Activated T-cell treated with anti-CD3 and anti-CD28 coated beads, Interleukin-2, amount 50 U/mL, for 4 hours (primary cell): ENCODE results near the gene NIPBL. TPM values are rescaled to one million over a fixed set of nuclear protein-coding genes. Genes with fewer than 3 reads are reported as not detected.
"Not testable (repeated sequence)": the region's sequence is repeated elsewhere in the genome, so short reads cannot be mapped to it uniquely, and the experiment has no call there.

Experiments
- ATAC-seq, 2 donors: fragments of 200-7000 bp; cut with Tn5 transposase; one replicate each; pipeline ENCODE4 v1.10.0; 2021
- DNase-seq: peaks from one replicate; pipeline ENCODE4 v3.0.0-alpha.2; 2020
- H3K27me3 Mint-ChIP-seq: one replicate; pipeline ENCODE4 v1.8.0; 2021; ENCODE audit warnings: low read depth, mixed read lengths
- H3K36me3 Mint-ChIP-seq: one replicate; pipeline ENCODE4 v1.8.0; 2022; ENCODE audit warnings: mixed read lengths; ENCODE audit not compliant: insufficient read depth
- H3K4me1 Mint-ChIP-seq: one replicate; pipeline ENCODE4 v1.8.0; 2021; ENCODE audit warnings: low read depth, mixed read lengths
- H3K4me3 Mint-ChIP-seq: one replicate; pipeline ENCODE4 v1.8.0; 2021; ENCODE audit warnings: mild to moderate bottlenecking, moderate library complexity, mixed read lengths
- H3K9me3 Mint-ChIP-seq: one replicate; pipeline ENCODE4 v1.8.0; 2021; ENCODE audit warnings: mixed read lengths
- total RNA-seq, 3 donors: library from RNA; stranded (reverse); gene quantifications; one replicate each; pipeline ENCODE4 v1.2.1, GENCODE V29; 2021

Gene NIPBL
- 10 to 100 TPM; 42.0 to 56.0 (median 43.4) TPM for total RNA-seq

GRCh38 chr5:36876299-36876964, at the start of gene NIPBL:
NIPBL (plus strand) TSS chr5:36876769; CDS start chr5:36953697, 76,928 bp downstream.
- Mint-ChIP-seq H3K4me1 (peaks cover 38% of the 10 kb centered on the region), H3K4me3 (peak within 1 kb of the TSS; percentile 94), H3K9me3 (no peaks in the 10 kb centered on the region), H3K36me3 (peaks cover 2% of the 10 kb centered on the region), H3K27me3 (no peaks in the 10 kb centered on the region)
- peak; percentile 81 for DNase-seq
- ATAC-seq: peak; percentile 76 to 80

DNA sequence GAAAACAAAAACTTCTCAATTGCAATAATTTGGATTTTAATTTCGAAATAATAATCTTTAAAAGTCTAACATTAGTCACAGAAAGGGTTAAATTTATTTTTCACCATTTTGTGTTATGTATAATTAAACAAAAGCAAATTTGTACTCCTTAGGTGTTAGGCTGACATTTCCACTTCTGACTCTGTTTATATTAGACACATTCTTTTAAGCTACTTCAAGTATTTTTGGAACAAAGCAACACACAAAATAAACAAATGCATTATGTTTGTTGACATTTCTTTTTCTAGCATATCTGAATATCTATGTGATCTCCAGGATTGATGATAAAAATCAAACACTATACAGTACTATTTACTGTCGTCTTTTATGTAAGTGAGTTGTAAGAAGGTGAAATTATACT, 44.3 kb upstream of the NIPBL start:
- Mint-ChIP-seq H3K9me3 (no peaks in the 10 kb centered on the region), H3K36me3 (no peaks in the 10 kb centered on the region), H3K27me3 (peaks cover 4% of the 10 kb centered on the region), H3K4me1 (no peaks in the 10 kb centered on the region), H3K4me3 (no peak overlapping the region)
- ATAC-seq: no peak
- no peak for DNase-seq

GRCh38 chr5:36836831-36837230, 39.7 kb upstream of the NIPBL start:
- DNase-seq: no peak
- no peaks in the 10 kb centered on the region for H3K9me3 Mint-ChIP-seq
- H3K36me3 Mint-ChIP-seq: no peaks in the 10 kb centered on the region
- no peak overlapping the region for H3K4me3 Mint-ChIP-seq
- no peaks in the 10 kb centered on the region for H3K4me1 Mint-ChIP-seq
- H3K27me3 Mint-ChIP-seq: peaks cover 10% of the 10 kb centered on the region
- ATAC-seq: no peak

DNA sequence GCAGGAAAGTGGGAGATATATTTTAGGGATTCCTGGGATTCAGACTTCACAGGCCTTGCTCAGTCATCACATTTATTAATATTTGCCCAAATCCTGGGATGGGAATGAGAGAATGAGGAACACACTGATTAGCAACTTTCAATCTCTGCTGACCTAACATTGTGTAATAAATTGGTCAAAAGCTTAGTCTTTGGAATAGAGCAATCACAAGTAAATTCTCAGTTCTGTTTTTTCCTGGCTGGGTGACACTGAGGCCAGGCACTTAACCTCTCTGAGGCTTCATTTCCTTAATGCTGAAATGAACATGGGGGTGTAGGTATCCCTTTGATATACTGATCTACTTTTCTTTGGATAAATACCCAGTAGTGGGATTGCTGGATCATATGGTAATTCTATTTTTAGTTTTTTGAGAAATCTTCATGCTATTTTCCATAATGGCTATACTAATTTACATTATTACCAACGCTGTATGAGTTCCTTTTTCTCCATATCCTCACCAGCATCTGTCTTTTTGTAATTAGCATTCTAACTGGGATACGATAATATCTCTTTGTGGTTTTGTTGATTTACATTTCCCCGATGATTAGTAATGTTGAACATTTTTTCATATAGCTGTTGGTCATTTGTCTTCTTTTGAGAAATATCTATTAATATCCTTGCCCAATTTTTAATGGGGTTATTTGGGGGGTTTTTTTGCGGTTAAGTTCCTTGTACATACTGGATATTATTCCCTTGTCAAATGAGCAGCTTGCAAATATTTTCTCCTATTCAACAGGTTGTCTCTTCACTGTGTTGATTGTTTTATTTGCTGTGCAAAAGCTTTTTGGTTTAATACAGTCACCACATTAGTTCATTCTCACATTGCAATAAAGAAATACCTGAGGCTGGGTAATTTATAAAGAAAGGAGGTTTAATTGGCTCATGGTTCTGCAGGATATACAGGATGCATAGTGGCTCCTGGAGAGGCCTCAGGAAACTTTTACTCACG, 36.8 kb upstream of the NIPBL start:
- no peak overlapping the region for H3K4me3 Mint-ChIP-seq
- H3K36me3 Mint-ChIP-seq: no peaks in the 10 kb centered on the region
- no peaks in the 10 kb centered on the region for H3K9me3 Mint-ChIP-seq
- peaks cover 10% of the 10 kb centered on the region for H3K27me3 Mint-ChIP-seq
- DNase-seq (no peak), ATAC-seq (no peak)
- peaks cover 10% of the 10 kb centered on the region for H3K4me1 Mint-ChIP-seq

DNA sequence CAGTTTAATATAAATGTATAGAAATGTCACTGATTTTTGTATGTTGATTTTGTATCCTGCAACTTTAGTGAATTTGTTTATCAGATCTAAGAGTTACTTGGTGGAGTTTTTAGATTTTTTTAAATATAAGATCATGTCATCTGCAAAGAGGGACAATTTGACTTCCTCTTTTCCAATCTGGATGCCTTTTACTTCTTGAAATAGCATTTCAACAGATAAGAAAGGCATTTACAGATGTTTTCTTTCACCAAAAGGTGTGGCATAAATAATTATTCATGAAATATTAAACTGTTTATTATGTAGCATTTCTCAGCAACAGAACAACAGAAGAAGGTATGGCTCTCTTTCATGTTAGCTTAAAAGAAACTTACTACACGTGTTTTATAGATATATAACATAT, 34.9 kb upstream of the NIPBL start:
- no peaks in the 10 kb centered on the region for H3K9me3 Mint-ChIP-seq
- H3K27me3 Mint-ChIP-seq: peaks cover 10% of the 10 kb centered on the region
- DNase-seq (no peak), ATAC-seq (no peak)
- no peak overlapping the region for H3K4me3 Mint-ChIP-seq
- peaks cover 13% of the 10 kb centered on the region for H3K4me1 Mint-ChIP-seq
- no peaks in the 10 kb centered on the region for H3K36me3 Mint-ChIP-seq

GRCh38 chr5:36842087-36842486, 34.5 kb upstream of the NIPBL start:
- no peak overlapping the region for H3K4me3 Mint-ChIP-seq
- ATAC-seq (no peak), DNase-seq (no peak)
- H3K36me3 Mint-ChIP-seq: no peaks in the 10 kb centered on the region
- H3K9me3 Mint-ChIP-seq: no peaks in the 10 kb centered on the region
- peaks cover 13% of the 10 kb centered on the region for H3K4me1 Mint-ChIP-seq
- peaks cover 10% of the 10 kb centered on the region for H3K27me3 Mint-ChIP-seq

- Mint-ChIP-seq H3K4me1 (peaks cover 13% of the 10 kb centered on the region), H3K27me3 (peaks cover 11% of the 10 kb centered on the region), H3K9me3 (no peaks in the 10 kb centered on the region), H3K36me3 (no peaks in the 10 kb centered on the region), H3K4me3 (no peak overlapping the region)
- DNase-seq: no peak
- ATAC-seq: no peak
Observed at GRCh38 chr5:36844305-36844704, 32.3 kb upstream of the NIPBL start.

- not testable (repeated sequence) for DNase-seq, H3K9me3 Mint-ChIP-seq, H3K27me3 Mint-ChIP-seq, H3K4me1 Mint-ChIP-seq, H3K4me3 Mint-ChIP-seq, ATAC-seq, H3K36me3 Mint-ChIP-seq
Observed at GRCh38 chr5:36848545-36848944, 28.0 kb upstream of the NIPBL start.

- H3K4me1 Mint-ChIP-seq, H3K36me3 Mint-ChIP-seq, ATAC-seq, H3K9me3 Mint-ChIP-seq, H3K27me3 Mint-ChIP-seq, H3K4me3 Mint-ChIP-seq, DNase-seq: not testable (repeated sequence)
Observed at GRCh38 chr5:36852903-36853302, 23.7 kb upstream of the NIPBL start.

DNA sequence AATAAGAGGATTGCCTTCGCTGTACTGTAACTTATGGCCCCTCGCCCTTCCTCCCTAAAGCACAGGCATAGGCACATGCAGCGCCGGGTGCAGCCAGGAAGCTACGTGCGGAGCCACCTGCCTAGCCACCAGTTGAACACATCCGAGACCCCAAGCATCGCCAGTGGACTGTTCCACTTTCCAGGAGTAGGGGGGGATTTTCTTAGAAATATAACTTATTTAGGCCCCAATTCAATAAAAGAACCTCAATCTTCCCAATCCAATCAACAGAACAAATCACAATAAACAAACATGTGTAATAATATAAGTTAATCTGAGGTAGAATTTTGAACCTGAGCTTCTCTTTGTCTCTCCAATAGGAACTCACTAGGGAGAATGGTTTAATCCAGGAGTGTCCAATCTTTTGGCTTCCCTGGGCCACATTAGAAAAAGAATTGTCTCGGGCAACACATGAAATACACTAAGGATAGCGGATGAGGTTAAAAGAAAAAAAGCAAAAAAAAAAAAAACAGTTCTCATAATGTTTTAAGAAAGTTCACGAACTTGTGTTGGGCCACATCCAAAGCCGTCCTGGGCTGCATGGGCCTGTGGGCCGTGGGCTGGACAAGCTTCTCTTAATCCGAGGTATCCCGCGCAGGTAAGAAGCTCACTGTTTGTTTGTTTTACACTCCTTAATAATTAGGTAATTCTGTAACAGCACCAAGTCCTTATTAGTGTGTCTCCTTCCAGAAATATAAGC, 22.0 kb upstream of the NIPBL start:
- Mint-ChIP-seq H3K4me1 (no peaks in the 10 kb centered on the region), H3K4me3 (no peak overlapping the region), H3K27me3 (peaks cover 12% of the 10 kb centered on the region), H3K36me3 (no peaks in the 10 kb centered on the region), H3K9me3 (no peaks in the 10 kb centered on the region)
- no peak for DNase-seq
- ATAC-seq: no peak

DNA sequence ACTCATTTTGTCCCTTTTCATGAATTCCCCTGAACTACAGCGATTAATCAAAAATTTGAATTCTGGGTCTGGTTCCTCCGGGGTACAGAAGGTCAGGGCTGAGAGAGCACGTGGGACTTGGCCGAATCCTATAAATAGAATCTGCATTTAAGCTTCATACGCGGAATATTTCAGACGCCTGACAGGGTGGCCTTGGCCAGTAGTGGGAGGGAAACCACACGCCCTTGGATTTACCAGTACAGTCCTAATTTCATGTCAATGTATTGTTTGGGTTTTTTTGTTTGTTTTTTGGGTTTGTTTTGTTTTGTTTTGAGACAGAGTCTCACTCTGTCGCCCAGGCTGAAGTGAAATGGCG, 21.5 kb upstream of the NIPBL start:
- H3K4me3 Mint-ChIP-seq: no peak overlapping the region
- H3K4me1 Mint-ChIP-seq: no peaks in the 10 kb centered on the region
- no peak for ATAC-seq
- H3K27me3 Mint-ChIP-seq: peaks cover 12% of the 10 kb centered on the region
- no peaks in the 10 kb centered on the region for H3K9me3 Mint-ChIP-seq
- no peaks in the 10 kb centered on the region for H3K36me3 Mint-ChIP-seq
- DNase-seq: no peak

GRCh38 chr5:36861871-36862270, 14.7 kb upstream of the NIPBL start:
- Mint-ChIP-seq H3K27me3 (peaks cover 26% of the 10 kb centered on the region), H3K4me3 (no peak overlapping the region), H3K36me3 (peaks cover 5% of the 10 kb centered on the region), H3K9me3 (no peaks in the 10 kb centered on the region), H3K4me1 (no peaks in the 10 kb centered on the region)
- ATAC-seq (no peak), DNase-seq (no peak)

DNA sequence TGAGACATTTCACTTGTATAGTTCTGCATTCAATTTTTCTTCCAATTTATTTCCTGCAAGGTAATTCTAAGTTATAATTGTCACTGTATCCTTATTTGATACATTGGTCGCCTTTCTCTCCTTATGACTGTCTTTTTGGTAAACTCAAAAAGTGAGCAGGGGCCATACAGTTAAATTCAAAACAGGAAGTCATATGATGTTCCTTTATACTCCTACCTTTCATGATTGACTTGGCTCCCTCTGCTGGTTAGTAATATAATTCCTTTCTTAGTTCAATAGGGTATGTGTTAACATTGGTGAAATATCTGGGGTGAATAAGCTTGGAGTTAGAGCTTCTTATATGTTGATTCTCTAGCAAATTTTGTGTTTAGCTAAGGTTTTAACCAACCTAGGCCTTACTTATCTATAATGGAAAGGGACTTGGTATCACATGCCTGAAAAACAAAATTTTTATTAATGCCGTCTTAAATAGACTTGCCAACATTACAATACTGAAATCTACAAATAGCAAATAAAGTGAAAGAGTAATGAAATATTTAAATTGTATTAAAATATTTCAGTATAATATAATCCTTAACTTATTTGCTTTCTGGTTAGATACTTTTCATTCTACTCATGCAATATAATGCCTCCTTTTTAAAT, 6.0 kb upstream of the NIPBL start:
- DNase-seq (no peak), ATAC-seq (peak; percentile 83 to 86)
- Mint-ChIP-seq H3K9me3 (peaks cover 3% of the 10 kb centered on the region), H3K4me1 (peaks cover 32% of the 10 kb centered on the region), H3K36me3 (peaks cover 12% of the 10 kb centered on the region), H3K27me3 (no peaks in the 10 kb centered on the region), H3K4me3 (no peak overlapping the region)

GRCh38 chr5:36874465-36874864, 2.1 kb upstream of the NIPBL start:
- Mint-ChIP-seq H3K4me3 (peak overlapping the region; percentile 94), H3K4me1 (peaks cover 36% of the 10 kb centered on the region), H3K36me3 (peaks cover 7% of the 10 kb centered on the region), H3K27me3 (no peaks in the 10 kb centered on the region), H3K9me3 (peaks cover 3% of the 10 kb centered on the region)
- DNase-seq (no peak), ATAC-seq (no peak)
